ENCODE measurements around the gene ZBTB7C.

GRCh38 chr18:48338915-48339314 is 70.3 kb downstream of the ZBTB7C start:
- TF ChIP-seq CTCF (conservative IDR thresholded peaks at IDR 0.05; ENCODE audit: low read length), result no peak
- no peak for TF ChIP-seq EZH2phosphoT487 (IDR thresholded peaks at IDR 0.05; ENCODE audit: borderline replicate concordance)

Data from Loucy (cell line).